Tibial nerve (tissue), 4 donors: ENCODE results near the gene NUTM2F. TPM values are rescaled to one million over a fixed set of nuclear protein-coding genes. Genes with fewer than 3 reads are reported as not detected.

Experiments
- DNase-seq, 2 donors: peaks; one replicate each; pipeline ENCODE4 v3.0.0-alpha.2; 2019; ENCODE audit warnings: low spot score in 2 of 2
- H3K27ac ChIP-seq, 4 donors: fragments of 200-600 bp; sonication (generic) in 3 of 4; one replicate each; pipeline ENCODE4 v1.5.1; 2017 to 2019; ENCODE audit warnings: mild to moderate bottlenecking in 1 of 4
- H3K27me3 ChIP-seq, 2 donors: fragments of 200-600 bp; sonication (generic) in 1 of 2; one replicate each; pipeline versions ENCODE4 v1.5.1 to v1.6.0; 2017 to 2019
- H3K36me3 ChIP-seq, 3 donors: fragments of 200-600 bp; sonication (generic); one replicate each; pipeline ENCODE4 v1.5.1; 2018 to 2019
- H3K4me1 ChIP-seq, 4 donors: fragments of 200-600 bp; sonication (generic) in 3 of 4; one replicate each; pipeline ENCODE4 v1.5.1; 2017 to 2019
- H3K4me3 ChIP-seq, 4 donors: fragments of 200-600 bp; sonication (generic) in 3 of 4; one replicate each; pipeline ENCODE4 v1.5.1; 2017 to 2019; ENCODE audit warnings: mild to moderate bottlenecking in 1 of 4, moderate library complexity in 1 of 4
- H3K9me3 ChIP-seq, 4 donors: fragments of 200-600 bp; sonication (generic) in 3 of 4; one replicate each; pipeline ENCODE4 v1.5.1; 2017 to 2019
- CTCF ChIP-seq, 5 experiments: fragments of 200-600 bp in 3 of 5; fragments of 450-650 bp in 2 of 5; sonication (generic) in 3 of 5; IDR thresholded peaks; one replicate each; pipeline ENCODE4 v1.5.1; 2016 to 2019; ENCODE audit warnings: antibody characterized with exemption in 5 of 5, mild to moderate bottlenecking in 3 of 5, moderate library complexity in 2 of 5
- EP300 ChIP-seq, 2 donors: sonication (generic); formaldehyde crosslinking; IDR thresholded peaks; one replicate each; pipeline ENCODE4 v1.6.1; 2017; ENCODE audit warnings: antibody characterized with exemption in 2 of 2, mild to moderate bottlenecking in 1 of 2
- POLR2A ChIP-seq, 2 donors: fragments of 450-650 bp; IDR thresholded peaks; one replicate each; pipeline ENCODE4 v1.6.1; 2017; ENCODE audit warnings: antibody characterized with exemption in 2 of 2, mild to moderate bottlenecking in 2 of 2, moderate library complexity in 2 of 2
- WGBS, 2 donors: methylation state at CpG; one replicate each; pipeline ENCODE4 v1.1.5; 2018; 5-methylcytosine and 5-hydroxymethylcytosine counted together
- total RNA-seq, 4 donors: library from RNA; depleted of rRNA; stranded (reverse); fragments of >200 nt; gene quantifications; one replicate each; pipeline ENCODE4 v1.1.0, GENCODE V29; 2016

The NUTM2F gene
- total RNA-seq, 4 donors from 2014 or later, result 0.21 TPM; not detected in 3

- no peak for TF ChIP-seq EP300 (IDR thresholded peaks at IDR 0.05)
- TF ChIP-seq POLR2A (IDR thresholded peaks at IDR 0.05), result no peak
- TF ChIP-seq CTCF (IDR thresholded peaks at IDR 0.05), result no peak
- WGBS, 2 donors, result 87 to 88% methylated on average over 4 of the region's 4 CpGs
- Histone ChIP-seq H3K36me3 (peaks cover 0 to 40% (median 0%) of the 10 kb centered on the region in 3 donors), H3K27ac (no peak overlapping the region), H3K4me3 (no peak overlapping the region), H3K4me1 (no peaks in the 10 kb centered on the region), H3K9me3 (no peaks in the 10 kb centered on the region), H3K27me3 (no peaks in the 10 kb centered on the region)
- DNase-seq, result no peak
Observed at GRCh38 chr9:94302426-94302825, 26.0 kb downstream of the NUTM2F start.

GRCh38 chr9:94301583-94301982, 26.9 kb downstream of the NUTM2F start:
- H3K4me1 ChIP-seq, result no peaks in the 10 kb centered on the region
- H3K4me3 ChIP-seq, result no peak overlapping the region
- no peaks in the 10 kb centered on the region for H3K9me3 ChIP-seq
- WGBS, 2 donors, result 90 to 95% methylated on average over 5 of the region's 5 CpGs
- TF ChIP-seq CTCF (IDR thresholded peaks at IDR 0.05) (no peak), EP300 (IDR thresholded peaks at IDR 0.05) (no peak), POLR2A (IDR thresholded peaks at IDR 0.05) (no peak)
- no peak for DNase-seq
- H3K27me3 ChIP-seq, result no peaks in the 10 kb centered on the region
- no peak overlapping the region for H3K27ac ChIP-seq
- peaks cover 0 to 47% (median 0%) of the 10 kb centered on the region in 3 donors for H3K36me3 ChIP-seq

- H3K4me1 ChIP-seq, result no peaks in the 10 kb centered on the region
- no peak for TF ChIP-seq POLR2A (IDR thresholded peaks at IDR 0.05)
- no peak for TF ChIP-seq EP300 (IDR thresholded peaks at IDR 0.05)
- TF ChIP-seq CTCF (IDR thresholded peaks at IDR 0.05), result no peak
- no peaks in the 10 kb centered on the region for H3K27me3 ChIP-seq
- peaks cover 0 to 54% (median 0%) of the 10 kb centered on the region in 3 donors for H3K36me3 ChIP-seq
- 89 to 93% methylated on average over 17 to 18 of the region's 20 CpGs for WGBS, 2 donors
- no peak overlapping the region for H3K27ac ChIP-seq
- no peak for DNase-seq
- H3K4me3 ChIP-seq, result no peak overlapping the region
- H3K9me3 ChIP-seq, result no peaks in the 10 kb centered on the region
Observed at GRCh38 chr9:94300470-94301301, 27.8 kb downstream of the NUTM2F start.

GRCh38 chr9:94298949-94299599, 29.4 kb downstream of the NUTM2F start:
- Histone ChIP-seq H3K27me3 (no peaks in the 10 kb centered on the region), H3K27ac (no peak overlapping the region), H3K4me1 (no peaks in the 10 kb centered on the region), H3K4me3 (no peak overlapping the region), H3K36me3 (peaks cover 0 to 70% (median 0%) of the 10 kb centered on the region in 3 donors), H3K9me3 (no peaks in the 10 kb centered on the region)
- DNase-seq, result no peak
- TF ChIP-seq EP300 (IDR thresholded peaks at IDR 0.05) (no peak), CTCF (IDR thresholded peaks at IDR 0.05) (no peak), POLR2A (IDR thresholded peaks at IDR 0.05) (no peak)
- 78 to 79% methylated on average over 9 of the region's 9 CpGs for WGBS, 2 donors

- WGBS, 2 donors, result 33 to 50% methylated on average over 2 of the region's 2 CpGs
- H3K27me3 ChIP-seq, result no peaks in the 10 kb centered on the region
- DNase-seq, result no peak
- TF ChIP-seq EP300 (IDR thresholded peaks at IDR 0.05), result no peak
- no peak for TF ChIP-seq POLR2A (IDR thresholded peaks at IDR 0.05)
- TF ChIP-seq CTCF (IDR thresholded peaks at IDR 0.05), result no peak
- H3K27ac ChIP-seq, result no peak overlapping the region
- H3K36me3 ChIP-seq, result peaks cover 0 to 64% (median 8%) of the 10 kb centered on the region in 3 donors
- H3K4me1 ChIP-seq, result peaks cover 0 to 9% (median 0%) of the 10 kb centered on the region in 4 donors
- H3K4me3 ChIP-seq, result no peak overlapping the region
- H3K9me3 ChIP-seq, result peaks cover 0 to 4% (median 0%) of the 10 kb centered on the region in 4 donors
Observed at GRCh38 chr9:94289691-94290090, 38.8 kb downstream of the NUTM2F start.
